Left colon (tissue), 2 donors: ENCODE results near the gene CHAF1A. TPM values are rescaled to one million over a fixed set of nuclear protein-coding genes. Genes with fewer than 3 reads are reported as not detected.

Experiments
- ATAC-seq: fragments of 200-7000 bp; cut with Tn5 transposase; one replicate; pipeline ENCODE4 v1.9.1; 2020; ENCODE audit warnings: mild to moderate bottlenecking, moderate library complexity
- DNase-seq, 2 donors: peaks; one replicate each; pipeline ENCODE4 v3.0.0-alpha.2; 2020
- intact Hi-C, 2 donors: fragments of 100-400 bp; cut with DNase I in 1 of 2; cut with micrococcal nuclease in 1 of 2; formaldehyde crosslinking; loops; one replicate each; pipeline versions ENCODE4 v1.11.2 to v1.14.0; 2022; cut with DNase I, micrococcal nuclease
- total RNA-seq, 2 donors: library from RNA; stranded (reverse); fragmentation: NEBNext Ultra II Directional; extraction: Animal tissue kit (Norgen Biotek cat#: 25700); gene quantifications; one replicate each; pipeline ENCODE4 v1.2.1, GENCODE V29; 2021
- donor health status: DM: no; HTN: no; CAD: no.
- donor health status: DM: yes; HTN: yes; CAD: no.

CHAF1A gene
- total RNA-seq, 2 donors from 2014 or later: 10.0 to 15.5 TPM

DNA sequence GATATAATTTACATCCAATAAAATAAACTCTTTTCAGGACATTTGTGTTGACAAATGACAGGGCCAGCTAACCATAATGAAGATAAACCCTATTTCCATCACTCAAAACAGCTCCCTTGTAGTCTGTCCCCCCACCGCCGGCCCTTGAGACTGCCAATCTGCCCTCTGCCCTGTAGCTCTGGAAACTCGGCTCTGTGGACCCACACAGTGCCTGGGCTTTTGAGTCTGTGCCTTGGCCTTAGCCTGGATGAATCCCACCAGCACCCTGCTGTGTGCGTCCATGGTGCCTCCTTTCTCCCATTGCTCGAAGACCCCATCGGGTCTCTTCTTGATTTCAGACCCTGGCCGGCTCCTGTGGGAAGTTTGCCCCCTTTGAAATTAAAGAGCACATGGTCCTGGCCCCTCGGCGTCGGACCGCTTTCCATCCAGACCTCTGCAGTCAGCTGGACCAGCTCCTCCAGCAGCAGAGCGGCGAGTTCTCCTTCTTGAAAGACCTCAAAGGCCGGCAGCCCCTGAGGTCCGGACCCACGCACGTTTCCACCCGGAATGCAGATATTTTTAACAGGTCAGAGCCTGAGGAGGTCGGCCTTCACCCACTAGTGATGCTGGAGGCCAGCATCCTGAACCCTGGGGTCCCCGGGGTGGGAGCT, 26.0 kb downstream of the CHAF1A start:
- intact Hi-C loops: no loop called here
- ATAC-seq: no peak
- DNase-seq: no peak

DNA sequence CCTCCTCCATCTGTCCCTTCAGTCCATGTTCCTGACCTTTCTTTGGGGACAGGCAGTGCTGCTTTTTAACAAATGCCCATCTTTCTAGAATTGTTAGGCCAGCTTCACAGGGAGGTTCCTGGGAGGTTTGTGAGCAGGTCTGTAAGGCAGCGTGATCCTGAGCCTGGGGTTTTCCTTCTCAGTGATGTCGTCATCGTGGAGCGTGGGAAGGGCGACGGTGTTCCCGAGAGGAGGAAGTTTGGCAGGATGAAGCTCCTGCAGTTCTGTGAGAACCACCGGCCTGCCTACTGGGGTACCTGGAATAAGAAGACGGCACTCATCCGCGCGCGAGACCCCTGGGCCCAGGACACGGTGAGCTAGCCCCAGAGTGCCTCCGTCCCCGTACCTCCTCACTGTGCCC, 26.8 kb downstream of the CHAF1A start:
- no peak for DNase-seq
- ATAC-seq: no peak
- intact Hi-C loops: no loop called here

DNA sequence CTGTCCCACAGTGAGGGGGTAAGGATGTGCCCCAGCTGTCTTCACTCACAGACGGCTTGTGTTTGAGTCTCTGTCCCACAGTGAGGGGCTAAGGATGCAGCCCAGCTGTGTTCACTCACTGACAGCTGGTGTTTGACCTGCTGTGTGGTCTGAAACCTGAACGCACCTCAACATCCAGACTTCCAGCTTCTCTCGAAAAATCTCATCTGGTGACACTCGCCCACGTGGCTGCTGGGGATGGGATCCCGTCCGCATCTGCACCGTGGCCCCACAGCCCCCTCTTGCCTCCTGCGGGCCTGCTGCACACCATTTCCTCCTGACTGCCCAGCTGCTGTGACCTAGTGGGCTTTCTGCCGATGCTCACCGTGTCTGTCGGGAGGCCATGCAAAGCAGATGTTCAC, 27.3 kb downstream of the CHAF1A start:
- DNase-seq (no peak), ATAC-seq (no peak)
- intact Hi-C loops: no loop called here

DNA sequence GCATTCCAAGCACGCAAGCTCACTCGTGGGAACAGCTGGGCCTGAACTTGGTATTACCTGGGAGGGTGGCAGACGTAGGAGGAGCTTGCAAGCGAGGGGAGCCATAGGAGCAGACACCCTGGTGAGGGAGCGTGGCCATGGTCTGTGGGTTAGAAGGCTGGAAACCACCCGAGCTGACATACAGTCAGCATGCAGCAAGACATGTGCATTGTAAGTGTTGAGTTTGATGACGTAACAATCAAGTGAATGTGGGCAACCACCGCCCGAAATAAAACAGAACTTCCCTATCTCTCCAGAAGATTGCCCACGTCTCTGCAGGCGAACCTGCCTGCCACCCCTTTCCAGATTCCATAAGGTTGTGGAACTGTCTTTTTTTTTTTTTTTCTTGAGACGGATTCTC, 28.3 kb downstream of the CHAF1A start:
- no peak for DNase-seq
- intact Hi-C loops: no loop called here
- no peak for ATAC-seq

DNA sequence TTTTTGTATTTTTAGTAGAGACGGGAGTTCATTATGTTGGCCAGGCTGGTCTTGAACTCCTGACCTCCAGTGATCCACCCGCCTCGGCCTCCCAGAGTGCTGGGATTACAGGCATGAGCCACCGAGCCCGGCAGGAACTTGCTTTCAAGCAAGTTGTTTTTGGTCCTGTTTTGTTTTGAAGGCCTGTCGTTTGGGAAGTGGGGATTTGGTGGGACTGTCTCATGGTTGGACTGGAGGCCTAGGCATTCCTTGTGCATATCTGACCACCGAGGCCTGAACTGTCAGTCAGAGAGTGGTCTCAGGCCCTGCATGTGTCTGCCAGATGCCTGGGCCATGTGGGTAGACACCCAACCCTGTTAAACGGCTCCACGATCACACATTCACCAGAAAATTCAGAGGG, 28.9 kb downstream of the CHAF1A start:
- no peak for ATAC-seq
- no peak for DNase-seq
- intact Hi-C loops: no loop called here

DNA sequence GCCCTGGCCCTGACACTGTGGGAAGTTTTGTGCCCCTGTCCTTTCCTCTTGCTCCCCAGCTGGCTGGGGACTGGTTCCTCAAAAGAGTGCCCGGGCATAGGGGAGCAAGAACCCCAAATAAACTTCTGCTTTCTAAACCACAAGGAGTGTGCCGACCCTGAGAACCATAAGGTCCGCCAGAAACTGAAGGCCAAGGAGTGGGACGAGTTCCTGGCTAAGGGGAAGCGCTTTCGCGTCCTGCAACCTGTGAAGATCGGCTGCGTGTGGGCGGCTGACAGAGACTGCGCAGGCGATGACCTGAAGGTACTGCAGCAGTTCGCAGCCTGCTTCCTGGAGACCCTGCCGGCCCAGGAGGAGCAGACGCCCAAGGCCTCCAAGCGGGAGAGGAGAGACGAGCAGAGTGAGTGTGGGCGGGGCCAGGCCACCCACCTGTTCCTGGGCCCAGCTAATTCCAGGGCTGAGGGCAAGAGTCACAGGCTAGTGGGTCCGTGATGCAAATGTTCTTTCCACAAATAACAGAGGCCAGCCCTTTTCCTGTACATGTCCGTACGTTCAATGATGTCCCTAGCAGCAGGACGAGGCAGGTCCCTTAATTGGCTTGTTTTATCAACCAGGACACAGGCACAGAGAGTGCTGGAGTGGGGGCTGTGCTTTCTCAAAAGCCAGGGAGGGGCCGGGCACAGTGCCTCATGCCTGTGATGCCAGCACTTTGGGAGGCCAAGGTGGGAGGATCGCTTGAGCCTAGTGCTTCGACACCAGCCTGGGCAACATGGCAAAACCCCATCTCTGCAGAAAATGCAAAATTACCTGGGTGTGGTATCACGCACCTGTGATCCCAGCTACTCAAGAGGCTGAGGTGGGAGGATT, 29.6 kb downstream of the CHAF1A start:
- intact Hi-C loops: no loop called here
- peak; percentile 12 for ATAC-seq
- DNase-seq: no peak

DNA sequence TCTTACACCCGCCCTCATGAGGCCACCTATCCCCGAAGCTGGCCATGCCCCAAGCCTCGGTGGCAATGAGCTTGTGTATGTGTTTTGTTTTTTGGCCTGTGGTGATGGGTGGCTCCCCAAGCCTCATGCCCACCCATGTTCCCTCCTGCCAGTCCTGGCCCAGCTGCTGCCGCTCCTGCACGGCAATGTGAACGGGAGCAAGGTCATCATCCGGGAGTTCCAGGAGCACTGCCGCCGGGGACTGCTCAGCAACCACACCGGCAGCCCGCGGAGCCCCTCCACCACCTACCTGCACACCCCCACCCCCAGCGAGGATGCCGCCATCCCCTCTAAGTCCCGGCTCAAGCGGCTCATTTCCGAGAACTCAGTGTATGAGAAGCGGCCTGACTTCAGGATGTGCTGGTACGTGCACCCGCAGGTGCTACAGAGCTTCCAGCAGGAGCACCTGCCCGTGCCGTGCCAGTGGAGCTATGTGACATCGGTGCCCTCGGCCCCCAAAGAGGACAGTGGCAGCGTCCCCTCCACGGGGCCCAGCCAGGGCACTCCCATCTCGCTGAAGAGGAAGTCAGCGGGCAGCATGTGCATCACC, 30.6 kb downstream of the CHAF1A start:
- ATAC-seq (no peak), DNase-seq (no peak)
- intact Hi-C loops: no loop called here

DNA sequence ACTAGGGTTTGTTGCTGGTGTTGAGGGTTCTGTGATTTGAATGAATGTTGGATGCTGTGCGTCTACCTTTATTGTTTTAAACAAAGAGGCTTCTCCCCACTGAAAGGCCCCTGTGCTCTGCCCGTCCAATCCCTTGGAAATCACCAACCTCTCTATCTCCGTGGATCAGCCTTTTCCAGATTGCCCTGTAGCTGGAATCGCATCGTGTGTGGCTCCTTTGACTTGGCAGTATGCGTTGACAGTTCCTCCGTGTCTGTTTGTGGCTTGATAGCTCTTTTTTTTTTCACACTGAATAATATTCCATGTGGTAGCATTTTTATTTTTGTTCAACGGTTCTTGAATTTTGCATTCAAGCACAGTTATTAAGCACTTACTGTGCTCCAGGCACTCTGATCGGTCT, 32.0 kb downstream of the CHAF1A start:
- no peak for ATAC-seq
- DNase-seq: no peak
- intact Hi-C loops: no loop called here

DNA sequence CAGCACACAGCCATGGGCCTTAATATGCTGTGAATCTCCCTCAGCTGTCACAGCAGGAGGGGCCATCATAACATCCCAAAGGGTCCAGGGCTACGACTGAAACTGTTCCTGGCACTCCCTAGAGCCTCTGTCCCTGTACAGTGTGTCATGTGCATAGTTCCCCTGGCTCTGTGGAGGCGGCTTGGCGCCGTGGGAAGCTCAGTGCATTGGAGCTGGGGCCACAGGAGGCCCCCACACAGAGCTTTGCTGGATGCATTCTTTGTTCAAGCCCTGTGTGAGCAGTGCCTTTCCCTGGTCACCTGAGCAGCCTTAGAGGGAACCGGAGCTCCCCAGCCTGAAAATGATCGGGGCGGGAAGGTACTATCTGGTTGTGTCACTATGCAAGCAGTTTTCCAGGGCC, 33.8 kb downstream of the CHAF1A start:
- ATAC-seq (no peak), DNase-seq (no peak)
- intact Hi-C loops: no loop called here

DNA sequence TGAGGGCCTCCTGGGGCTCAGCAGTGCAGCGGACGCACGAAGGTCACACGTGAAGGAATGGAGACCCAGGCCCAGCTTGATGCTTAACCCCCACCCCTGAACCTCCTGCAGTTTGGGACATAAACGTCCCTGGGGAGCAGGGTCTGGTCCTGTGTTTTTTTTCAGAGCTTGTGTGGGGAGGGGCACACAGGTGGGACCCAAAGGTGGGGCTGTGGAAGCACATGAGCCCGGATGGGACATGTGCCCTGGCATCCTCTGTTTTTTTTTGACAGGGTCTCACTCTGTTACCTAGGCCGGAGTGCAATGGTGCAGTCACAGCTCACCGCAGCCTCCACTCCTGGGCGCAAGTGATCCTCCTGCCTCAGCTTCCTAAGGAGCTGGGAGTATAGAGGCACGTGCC, 34.7 kb downstream of the CHAF1A start:
- ATAC-seq (no peak), DNase-seq (no peak)
- intact Hi-C loops: no loop called here

DNA sequence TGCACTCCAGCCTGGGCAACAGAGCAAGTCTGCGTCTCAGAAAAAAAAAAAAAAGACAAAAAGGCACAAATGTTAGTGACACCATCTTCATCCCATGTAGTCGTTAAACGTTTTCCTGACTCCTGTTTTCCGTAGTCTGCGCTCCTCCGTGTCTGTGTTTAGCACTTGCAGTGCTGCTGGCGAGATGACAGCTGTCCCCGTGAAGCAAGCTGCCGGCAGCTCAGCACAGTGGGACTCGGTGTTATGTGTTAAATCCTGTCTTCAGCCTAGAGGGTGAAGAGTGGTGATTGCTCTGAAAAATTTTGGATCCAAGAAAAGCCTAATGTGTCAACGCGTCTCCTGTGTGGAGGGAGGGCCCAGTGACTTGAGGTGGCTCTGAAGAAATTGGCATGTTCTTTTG, 36.8 kb downstream of the CHAF1A start:
- no peak for ATAC-seq
- intact Hi-C loops: no loop called here

DNA sequence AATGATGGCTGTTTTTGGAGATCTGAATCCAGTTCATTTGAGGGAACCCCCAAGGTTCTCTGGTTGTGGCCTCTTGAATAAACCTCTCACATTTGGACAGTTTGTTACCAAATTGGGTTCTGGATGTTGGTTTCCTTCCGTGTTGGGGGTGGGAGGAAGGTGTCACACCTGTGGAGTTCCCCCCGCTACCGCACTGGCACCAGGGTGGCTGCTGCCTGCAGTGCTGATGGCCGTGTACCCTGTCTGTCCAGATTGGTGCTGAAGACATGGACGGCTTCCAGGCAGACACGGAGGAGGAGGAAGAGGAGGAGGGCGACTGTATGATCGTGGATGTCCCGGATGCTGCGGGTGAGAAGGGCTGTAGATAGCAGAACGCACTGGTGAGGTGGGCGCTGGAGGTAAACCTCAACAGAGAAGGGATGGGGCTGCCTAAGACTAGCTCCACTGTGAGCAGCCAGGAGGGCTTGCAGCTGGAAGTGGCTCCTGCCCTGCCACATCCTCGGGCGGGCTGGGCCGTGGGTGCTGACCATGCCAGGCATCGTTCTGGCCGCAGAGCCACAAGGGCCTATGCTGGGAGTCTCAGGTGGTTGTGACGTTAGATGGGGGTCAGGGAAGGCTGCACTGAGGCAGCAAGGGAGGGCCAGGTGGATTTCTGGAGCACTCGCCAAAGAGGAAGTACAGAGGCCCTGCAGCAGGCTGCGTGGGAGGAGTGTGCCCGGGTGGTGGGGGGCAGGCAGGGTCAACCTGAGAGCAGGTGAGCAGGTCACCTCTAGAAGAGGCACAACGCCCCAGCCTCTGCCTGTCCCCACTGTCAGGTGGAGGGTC, 39.8 kb downstream of the CHAF1A start:
- ATAC-seq: no peak
- intact Hi-C loops: no loop called here
- DNase-seq: no peak

More for the DNA sequence above, 36.8 kb downstream of the CHAF1A start:
- DNase-seq: no peak

DNA sequence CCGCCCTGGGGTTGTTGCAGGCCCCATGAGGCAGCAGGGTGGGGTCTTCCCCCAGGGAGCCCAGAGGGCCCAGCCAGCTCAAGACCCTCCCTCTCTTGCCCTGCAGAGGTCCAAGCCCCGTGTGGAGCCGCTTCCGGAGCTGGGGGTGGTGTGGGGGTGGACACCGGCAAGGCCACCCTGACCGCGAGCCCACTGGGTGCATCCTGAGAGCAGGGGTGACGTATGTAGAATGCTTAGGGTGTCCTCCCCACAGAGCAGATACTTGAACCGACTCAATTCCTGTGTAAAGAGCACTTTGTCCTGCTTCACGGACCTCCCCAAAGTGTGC, 40.3 kb downstream of the CHAF1A start:
- no peak for ATAC-seq
- DNase-seq: no peak
- intact Hi-C loops: no loop called here

DNA sequence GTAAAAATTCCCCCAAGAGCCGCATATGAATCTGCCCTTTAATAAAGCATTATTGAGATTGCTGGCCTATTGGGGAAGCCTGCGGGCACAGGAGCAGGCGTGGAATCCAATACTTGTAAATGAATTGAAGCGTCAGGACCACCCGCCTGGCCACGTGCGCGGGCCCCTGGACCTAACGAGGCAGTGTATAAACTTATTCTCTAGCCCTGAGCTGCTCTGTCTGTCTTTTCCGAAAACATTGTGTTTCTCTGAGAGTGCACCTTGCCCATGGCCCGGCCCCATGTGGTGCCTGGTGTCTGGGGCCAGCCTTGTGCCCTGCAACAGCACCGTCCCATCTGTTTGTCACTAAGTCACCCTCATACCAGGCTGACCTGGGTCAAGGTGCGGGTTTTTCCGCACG, 40.7 kb downstream of the CHAF1A start:
- ATAC-seq (peak; percentile 6), DNase-seq (no peak)
- intact Hi-C loops: no loop called here

DNA sequence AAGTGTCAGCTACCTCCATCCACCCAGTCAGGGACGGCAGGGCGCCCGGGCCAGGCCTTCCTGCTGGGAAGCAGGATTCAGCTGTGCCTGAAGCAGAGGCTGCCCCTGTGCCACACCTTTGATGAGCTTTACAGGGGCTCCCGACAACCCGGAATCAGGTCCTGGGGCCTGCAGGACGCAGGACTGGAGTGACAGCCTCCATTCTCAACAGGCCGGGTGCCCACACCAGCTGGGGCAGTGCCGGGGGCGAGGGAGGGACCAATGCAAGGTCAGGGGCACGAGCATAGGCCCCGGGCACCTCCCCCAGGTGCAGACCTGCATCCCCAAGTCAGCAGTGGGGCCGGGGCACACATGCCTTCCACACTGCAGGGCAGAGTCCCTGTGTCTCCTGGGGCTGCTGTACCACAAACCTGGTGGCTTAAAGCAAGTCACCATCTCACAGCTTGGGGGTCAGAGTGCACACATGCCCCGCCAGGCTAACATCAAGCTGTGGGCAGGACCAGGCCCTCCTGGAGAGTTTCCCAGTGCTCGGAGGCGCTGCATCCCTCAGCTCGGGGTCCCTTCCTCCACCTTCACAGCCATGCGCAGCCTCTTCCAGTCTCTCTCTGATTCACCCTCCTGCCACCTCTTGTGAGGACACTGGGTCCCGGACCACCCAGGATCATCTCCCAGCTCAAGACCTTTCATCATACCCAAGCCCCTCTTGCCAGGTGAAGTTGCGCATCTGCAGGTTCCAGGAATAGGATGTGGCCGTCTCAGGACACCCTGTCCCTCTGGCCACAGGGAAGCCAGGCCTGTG, 41.7 kb downstream of the CHAF1A start:
- ATAC-seq (peak; percentile 11), DNase-seq (no peak)
- intact Hi-C loops: no loop called here

DNA sequence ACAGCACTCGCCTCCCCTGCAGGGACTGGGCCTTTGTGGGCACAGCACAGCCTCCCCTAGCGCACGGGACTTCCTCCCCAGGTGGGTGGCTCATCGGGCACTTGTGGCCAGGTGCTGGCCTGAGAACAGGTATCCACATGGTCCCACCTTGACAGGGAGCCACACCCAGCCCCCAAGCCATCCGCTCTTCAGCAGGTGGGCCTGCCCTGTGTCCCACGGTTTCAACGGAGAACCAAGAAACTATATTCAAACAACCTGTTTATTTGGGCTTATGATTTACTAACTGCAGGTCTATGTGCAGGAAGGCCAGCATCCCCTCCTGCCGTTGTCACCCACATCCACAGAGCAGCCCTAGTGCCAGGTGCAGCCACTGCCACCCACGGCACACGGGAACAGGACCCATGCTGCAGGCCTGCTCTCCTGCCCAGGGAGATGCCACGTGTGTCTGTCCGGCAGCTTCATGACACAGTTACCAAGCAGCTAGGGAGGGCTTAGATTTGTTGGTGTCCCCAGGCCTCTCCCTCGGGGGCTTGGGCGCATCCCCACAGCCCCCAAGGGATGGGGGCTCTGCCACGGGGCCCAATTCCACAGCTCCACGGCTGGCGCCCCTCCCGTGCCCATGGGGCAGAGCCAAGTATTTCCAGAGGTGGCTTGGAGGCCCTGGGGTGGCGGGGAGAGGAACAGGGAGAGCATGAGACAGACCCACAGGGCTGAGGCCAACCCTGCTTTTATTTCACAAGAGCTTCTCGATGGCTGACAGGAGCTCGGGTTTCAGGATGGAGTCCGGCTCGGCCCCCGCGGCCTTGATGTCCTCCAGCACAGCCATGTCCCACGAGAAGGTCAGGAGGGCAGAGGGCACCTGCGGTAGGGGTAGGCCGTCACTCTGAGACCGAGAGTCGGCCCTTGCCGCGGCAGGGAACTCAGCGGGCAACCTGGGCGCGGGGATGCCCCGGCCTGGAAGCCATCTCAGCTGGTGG, 42.6 kb downstream of the CHAF1A start:
- DNase-seq: no peak
- intact Hi-C loops: no loop called here
- ATAC-seq: no peak

DNA sequence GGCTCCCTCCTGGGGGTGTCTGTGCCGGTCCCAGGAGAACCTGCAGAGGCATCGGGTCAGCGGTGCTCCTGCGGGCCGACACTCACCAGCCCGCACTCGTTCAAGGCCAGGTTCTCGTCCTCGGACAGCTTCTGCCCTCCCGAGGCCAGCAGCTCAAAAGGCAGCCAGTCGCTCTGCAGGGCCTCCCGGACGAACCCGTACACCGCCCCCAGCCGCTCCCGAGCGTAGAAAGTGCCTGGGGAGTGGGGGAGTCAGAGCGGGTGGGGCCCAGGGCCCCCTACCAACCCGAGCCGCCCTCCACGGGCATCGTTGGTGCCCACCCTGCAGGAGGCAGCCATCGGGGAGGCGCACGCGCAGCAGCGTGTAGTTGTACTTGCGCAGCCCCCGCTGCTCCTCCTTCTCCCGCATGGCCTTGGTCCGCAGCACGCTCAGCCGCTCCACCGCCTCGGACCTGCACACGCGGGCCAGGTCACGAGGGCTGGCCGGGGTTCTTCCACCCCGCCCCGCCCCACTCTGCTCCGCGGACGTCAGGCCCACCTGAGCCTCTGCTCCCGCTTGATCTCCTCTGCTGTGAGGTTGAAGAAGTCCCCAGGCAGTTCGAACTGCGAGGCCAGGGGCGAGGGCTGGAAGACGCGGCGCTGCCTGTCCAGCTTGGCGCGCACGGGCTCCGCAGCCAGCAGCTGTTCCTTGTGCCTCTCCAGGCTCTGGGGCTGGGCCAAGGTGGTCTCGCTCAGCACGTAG, 43.7 kb downstream of the CHAF1A start:
- ATAC-seq (peak; percentile 3), DNase-seq (no peak)
- intact Hi-C loops: no loop called here
